HTERT RPE-1 (cell line): ENCODE data around the gene JARID2.

Source experiments
- in situ Hi-C: fragments of 300-500 bp; cut with MboI; formaldehyde crosslinking; loops from 4 replicates; pipeline ENCODE4 v1.14.3; 2020; ENCODE audit warnings: low sequenced_read_pairs

Gene JARID2

DNA sequence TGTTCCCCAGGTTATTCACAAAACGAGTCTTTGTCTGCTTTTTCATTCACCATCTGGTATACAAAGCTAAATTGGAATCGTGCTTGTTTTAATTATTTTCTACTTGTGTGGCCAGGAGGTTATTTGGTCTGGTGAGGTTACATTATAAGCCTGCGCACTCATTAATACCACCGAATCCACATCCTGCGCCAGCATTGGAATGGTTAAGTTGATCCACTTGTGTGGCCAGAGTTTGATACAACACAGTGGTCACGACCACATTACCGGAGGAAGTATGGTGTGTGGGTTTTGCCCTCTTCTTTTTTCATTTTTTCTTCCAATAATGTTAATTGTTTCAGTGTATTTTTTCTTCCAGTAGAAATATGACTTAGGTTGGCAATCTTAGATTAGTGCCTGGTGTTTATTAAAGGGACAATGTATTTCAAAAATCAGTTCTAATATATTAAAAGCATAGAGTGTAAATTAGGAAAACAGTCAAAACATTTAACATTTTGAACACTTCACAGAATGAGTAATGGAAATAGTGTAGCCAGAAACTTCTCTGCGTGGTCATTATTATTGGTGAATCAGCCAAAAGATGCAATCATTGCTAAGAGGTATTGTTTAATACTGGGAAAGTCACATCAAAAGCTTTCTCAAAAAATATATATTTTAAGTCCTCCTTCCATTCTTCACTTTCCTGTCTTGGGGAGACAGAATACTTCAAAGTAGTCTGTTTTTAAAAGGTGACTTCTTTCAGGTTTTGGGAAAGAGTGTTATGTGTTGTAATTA is 84.5 kb downstream of the JARID2 start:
- in situ Hi-C loops: no loop called here

DNA sequence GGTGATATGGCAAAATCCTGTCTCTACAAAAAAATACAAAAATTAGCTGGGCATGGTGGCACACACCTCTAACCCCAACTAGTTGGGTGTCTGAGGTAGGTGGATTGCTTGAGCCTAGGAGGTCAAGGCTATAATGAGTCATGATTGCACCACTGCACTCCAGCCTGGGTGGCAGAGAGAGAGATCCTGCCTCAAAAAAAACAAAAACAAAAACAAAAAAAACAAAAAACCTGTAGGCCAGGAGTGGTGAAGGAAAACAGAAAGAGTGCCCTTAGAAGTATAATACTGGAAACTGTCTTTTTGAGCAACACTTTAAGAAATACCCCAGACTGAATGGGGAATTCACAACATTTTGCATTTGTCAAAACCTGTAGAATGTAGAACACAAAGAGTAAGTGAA is 85.3 kb downstream of the JARID2 start:
- in situ Hi-C loops: no loop called here

DNA sequence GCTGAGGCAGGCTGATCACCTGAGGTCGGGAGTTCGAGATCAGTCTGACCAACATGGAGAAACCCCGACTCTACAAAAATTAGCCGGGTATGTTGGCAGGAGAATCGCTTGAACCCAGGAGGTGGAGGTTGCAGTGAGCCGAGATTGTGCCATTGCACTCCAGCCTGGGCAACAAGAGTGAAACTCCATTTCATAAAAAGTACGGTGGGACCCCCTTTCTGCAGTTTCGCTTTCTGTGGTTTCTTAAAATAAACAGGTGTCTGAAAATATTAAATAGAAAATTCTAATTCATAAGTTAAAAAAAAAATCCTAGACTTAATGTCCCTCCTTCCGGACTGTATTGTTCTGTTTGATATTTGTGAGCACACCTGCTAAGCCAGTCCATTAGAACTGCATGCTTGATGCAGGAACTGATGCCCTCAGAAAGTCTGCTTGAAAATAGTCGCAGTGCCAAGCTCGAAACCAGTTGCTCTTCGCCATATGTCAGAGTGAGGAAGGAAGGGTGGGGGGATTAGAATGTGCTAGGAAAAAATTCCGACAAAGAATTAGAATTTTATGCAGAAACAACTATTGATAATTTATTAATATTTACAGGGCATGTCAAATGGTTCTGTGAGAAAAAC is 85.9 kb downstream of the JARID2 start:
- in situ Hi-C loops: no loop called here

DNA sequence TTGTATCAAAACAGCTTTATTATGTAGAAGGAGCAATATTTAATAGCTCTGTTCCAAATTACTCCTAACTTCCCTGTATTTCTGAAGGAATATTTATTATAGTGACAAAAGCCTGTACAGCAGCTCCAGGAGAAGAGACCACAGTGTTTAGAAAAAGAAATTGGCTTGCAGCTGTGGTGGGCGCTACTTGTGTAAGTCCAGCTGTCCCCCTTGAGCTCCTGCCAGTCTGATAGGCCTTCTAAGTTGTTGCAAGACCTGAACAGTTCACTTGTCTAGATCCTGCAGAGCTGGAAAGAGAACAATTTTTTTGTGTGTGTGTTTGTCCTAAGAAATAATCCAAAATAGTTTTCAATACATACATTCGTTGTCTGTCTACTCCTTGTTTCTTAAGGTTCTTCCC is 86.6 kb downstream of the JARID2 start:
- in situ Hi-C loops: no loop called here

DNA sequence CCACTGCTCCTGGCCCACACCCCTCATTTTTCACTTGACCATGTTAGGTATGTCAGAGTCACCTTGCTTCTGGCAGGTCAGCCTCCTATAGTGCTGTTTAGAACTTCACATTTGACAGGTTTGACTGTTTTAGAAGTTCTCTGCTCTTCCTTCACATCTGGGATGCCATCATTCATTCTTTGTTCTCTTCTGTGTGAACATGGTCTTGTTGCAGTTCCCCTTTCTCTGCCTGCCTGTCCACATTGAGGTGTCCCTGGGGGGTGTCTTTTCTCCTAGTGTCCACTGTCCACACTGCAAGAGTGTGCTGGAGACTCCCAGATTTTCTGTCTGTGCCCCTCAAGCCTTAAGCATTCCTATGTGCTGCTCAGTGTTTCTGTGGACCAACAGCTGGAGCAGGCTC is 89.5 kb downstream of the JARID2 start:
- in situ Hi-C loops: no loop called here

DNA sequence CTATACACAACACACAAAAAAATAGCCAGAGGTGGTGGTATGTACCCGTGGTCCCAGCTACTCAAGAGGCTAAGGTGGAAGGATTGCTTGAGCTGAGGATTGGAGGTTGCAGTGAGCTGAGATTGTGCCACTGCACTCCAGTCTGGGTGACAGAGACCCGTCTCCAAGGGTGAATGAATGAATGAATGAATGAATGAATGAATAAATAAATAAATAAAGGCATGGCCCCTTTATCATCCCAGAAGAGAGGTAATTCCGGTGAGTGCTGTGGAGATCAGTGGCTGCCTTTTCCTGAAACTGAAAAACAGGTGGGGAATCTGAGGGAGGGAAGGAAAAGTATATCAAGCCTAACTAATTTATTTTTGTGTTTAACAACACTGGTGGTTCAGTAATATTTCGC is 90.0 kb downstream of the JARID2 start:
- in situ Hi-C loops: no loop called here

DNA sequence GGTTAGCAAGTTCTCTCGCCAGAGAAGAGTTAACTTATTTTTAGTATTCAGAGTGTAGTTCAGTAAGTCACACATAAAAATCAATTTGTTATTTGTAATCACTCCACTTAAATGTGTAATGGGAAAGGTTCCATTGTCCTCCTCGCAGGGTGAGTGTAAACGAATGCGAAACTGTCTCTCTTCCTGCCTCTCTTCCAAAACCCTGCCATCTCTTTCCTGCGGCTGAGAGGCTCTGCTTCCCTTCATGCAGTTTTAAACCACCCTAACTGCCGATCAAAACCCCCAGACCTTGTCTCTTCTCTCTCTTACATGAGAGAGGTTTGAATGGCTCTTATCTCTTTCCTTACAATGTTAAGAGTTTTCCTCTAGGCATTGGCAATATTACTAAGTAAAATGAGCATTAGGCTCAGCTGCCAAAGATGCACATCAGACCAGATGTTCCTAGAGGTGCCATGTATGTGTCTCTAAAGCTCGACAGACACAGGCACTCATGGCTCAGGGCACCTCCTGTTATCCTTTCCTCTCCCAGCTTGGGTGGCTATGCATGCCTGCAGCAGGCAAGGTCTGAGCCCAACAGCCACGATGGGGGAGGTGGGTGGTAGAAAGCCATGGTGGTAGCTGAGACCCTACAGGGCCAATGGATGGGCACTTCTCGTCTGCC is 91.2 kb downstream of the JARID2 start:
- in situ Hi-C loops: no loop called here

DNA sequence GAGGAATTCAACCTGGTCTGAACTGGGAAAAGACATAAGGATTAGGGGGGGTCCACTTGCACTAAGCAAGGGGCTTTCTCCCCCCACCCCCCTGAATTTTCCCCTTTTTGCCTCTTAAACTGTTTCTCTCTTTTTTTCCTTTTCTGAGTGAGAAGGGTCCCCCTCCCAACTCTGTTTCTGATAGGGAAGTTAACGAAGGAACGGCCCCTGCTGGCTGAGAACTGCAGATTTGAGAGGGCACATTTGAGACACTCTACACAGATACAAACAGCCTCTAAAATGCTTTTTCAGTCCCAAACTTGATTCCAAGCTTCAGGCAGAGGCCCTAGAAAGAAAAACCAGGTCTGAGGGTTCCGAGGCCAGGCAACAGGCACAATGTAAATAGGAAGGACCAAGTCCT is 91.7 kb downstream of the JARID2 start:
- in situ Hi-C loops: no loop called here

DNA sequence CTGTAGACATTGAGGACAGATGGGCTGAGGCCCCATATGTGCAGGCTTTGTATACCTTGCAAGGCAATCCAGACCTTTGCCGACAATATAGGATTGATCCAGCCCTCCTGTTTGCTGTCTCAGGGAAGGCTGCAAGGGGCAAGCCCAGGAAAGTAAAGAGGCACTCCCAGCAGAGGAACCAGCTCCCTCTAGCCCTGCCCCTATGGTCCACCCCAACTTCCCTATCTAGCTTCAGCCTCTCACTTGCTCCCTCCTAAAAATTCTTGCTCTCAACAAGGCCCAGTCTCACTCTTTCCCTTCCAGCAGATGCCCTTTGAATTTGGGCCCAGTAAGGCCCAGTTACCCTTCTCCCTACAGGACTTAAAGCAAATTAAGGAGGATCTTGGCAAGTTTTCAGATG is 92.6 kb downstream of the JARID2 start:
- in situ Hi-C loops: no loop called here

DNA sequence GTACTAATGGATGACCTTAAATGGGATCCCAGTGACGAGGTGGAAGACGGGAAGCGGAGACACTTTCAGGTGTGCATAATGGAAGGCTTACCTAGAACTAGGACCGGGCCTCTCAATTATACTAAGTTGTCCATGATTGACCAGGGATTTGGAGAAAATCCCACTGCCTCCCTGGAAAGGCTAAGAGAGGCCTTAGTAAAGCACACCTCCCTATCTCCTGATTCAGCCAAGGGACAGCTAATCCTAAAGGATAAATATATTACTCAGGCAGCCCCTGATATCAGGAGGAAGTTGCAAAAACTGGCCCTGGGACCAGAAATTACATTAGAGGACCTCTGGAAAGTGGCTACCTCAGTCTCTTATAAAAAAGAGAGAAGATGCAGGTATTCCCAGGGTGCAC is 93.2 kb downstream of the JARID2 start:
- in situ Hi-C loops: no loop called here

DNA sequence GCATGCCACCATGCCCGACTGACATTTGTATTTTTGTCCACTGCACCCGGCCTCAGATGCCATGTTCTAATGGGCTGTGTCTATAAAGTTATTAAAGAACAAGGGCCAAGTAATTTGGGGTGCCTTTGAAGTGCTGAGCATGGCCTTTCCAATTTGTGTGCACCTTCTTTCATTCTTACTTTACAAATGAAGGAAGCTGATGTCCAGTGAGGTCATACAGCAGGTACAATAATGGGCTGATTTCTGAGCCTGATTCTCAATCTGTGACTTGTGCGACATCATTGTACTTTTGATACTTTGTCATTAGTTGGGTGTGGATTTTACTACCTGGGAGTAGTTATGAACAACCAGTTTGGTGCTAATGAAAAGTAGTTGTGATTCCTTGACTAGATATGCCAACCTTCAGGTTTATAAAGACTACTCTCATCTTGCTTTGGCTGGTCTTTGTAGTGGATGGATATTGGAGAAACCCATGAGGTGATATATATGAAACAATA is 94.3 kb downstream of the JARID2 start:
- in situ Hi-C loops: no loop called here

DNA sequence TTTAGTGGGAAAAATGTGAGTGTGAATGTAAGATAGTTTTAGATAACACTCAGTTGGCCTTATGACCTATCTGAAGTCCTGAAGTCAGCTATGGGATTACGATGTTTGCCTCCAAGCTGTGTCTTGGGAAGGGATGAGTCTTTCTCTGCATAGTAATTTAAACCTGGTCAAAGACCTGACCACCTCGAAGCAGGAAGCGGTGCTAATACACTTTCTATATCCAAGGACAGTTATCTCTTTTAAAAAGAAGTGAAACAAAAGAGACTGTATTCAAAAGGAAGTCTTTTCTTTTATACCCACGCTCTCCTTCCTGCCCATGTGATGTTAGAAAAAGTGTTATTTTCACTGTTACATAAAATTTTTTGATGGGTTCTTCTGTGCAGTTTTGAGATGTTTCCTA is 94.9 kb downstream of the JARID2 start:
- in situ Hi-C loops: no loop called here

DNA sequence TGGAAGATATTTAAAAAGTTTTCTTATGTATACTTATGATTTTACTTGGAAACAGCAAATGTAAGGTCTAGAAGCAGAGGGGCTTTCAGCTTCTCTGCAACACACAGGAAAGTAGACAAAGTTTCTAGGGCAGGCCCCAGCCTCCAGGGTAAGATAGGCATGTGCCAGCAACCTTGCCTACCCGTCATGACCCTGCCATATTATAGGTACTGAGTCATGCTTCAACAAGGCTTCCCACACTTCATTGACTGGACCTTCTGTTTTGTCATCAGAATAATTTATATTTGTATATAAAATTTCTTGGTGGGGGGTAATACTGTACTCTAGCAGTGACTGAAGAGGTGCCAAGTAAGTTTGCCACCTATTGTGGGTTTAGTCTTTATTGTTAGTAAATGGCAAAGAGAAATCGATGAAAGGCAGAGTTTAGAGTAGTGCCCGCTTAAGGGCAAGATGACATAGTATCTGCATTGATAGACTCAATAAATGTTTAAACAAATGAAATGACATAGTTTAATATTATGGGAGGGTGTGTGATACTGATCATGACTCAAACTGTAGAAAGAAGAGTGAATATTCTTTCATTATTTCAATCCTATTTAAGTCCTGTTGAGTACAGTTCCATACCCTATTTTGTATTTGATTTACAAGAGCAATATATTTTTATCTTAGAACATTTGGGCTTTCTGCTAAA is 95.6 kb downstream of the JARID2 start:
- in situ Hi-C loops: no loop called here

DNA sequence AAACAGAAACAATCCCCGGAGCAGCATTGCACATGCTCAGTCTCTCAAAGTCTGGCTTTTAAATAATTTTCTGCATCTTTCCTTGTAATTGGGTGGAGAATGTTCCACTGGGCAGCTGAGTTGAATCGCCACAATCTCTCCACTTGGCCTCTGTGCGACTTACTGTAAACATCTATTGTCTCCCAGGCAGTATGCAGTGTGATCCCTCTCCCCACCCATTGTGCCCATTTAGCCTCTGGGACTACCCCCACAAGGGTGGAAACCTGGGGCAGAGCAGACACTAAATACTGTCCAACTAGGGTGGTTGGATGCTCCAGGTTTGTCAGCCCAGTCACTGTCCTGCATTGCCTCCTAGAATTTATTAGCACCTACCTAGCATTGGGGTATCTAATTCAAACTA is 96.2 kb downstream of the JARID2 start:
- in situ Hi-C loops: no loop called here

DNA sequence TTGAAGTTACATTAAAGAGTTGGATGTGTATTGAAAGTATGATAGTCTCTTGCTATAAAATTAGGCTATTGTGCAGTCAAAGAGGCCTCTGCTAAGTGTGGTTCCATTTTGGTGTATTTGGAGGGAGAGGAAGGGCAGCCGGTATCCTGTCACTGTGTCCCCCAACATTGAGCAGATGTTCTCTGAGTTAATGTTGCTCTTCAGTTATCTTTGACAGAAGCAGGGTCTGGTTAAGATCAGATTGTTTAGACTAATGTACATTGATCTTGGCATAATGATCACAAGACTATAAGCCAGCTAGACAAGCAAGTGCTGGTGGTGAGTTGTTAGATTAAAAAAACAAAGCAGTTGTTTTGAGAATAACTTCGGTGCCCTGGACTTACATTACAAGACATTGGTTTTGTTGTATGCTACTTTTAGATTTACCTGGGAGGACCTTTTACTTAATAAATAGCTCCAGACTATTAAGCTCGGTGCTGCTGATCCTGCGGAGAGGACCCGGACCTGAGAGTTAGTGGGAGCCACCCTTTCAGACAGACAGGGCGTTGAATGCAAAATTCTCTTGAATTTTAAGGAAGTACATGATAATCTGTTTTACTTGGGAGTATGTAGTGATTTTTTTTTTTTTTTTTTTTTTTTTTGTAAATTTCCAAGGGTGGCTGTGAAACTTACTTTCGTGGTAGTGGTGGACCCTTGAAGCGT is 97.8 kb downstream of the JARID2 start:
- in situ Hi-C loops: no loop called here

DNA sequence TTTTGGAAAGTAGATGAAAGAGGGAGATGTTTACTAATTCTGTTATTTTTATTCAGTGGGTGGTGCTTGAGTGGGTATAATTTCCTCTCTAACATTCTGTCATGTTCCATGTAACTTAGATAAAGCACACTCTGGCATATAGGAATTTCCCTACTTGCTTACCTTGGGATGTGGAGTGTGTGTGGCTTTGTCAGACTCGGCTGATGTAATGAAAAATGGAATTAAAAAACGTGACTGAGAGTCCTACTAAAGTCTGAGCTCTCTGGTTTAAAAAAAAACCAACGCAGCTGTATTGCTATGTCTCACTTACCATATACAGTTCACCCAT is 98.3 kb downstream of the JARID2 start:
- in situ Hi-C loops: no loop called here

DNA sequence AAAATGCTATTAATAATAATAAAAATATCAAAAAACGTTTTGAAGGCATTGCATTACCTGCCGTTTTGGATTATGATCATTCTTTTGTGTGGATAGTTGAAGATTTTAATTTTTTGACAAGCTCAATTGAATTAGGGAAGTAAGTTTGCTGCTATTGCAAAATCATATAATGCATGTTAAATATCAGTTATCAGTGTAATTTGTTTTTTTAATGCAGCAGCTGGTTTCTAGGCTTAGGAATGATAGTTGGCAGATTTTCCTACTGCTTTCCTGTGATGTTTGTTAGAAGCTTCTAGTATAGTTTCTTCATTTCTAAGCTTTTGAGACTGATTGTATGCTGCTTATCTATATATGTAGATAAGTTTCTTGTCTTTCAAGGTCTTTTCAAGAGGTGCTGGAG is 99.0 kb downstream of the JARID2 start:
- in situ Hi-C loops: no loop called here

DNA sequence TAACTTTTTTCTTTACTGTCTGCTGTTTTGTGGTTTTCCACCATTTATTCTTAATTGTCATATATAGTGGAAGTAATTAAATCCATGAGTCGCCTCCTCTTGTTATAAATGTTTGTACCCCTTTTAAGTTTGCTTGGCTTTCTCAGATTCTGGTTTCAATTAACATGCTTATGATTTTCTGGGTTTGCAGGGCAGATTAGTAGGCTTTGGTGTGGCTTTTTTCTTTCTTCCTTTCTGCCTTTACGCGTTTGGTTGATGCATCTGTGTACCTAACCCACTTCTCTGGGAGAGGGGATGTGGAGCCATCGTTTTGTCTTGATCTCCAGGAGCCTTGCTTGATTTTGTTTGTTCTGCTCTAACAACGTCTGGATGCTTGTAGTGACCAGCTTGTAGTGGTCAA is 100.4 kb downstream of the JARID2 start:
- in situ Hi-C loops: no loop called here

DNA sequence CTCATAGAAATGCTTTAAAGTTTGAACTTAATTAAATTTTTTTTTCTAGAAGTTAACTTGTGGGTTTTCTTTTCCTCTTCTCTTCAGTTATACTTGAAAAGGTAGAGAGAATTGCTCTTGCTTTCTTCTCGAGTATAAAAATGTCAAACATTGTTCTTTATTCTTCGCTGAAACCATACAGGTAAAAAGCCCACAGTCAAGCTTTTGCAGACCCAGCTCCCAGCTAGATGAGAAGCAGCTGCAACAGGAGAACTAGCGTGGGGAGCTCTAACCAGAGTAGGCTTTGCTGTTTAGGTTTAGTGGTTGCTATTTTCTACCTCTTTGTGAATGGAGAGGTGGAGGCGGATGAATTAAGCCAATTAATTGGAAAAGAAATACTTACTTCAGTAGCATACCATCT is 102.7 kb downstream of the JARID2 start:
- in situ Hi-C loops: no loop called here

DNA sequence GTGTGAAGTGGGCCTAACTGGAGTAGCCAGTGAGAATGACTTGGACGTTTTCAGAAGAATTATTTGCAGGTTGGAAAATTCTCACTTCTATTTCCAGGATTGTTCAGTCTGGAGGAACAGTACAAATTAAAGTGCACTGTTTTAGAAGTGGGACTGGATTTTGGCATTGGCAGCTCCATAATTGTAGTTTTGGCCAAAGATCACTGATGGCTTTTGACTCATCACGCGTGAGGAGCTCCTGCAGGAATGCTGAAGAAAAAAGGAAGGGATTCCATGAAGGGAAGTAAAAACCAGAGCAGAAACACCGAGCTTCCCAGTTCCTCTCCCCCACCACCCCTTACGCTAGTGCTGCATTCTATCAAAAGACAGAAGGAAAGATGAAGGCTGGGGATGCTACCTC is 103.5 kb downstream of the JARID2 start:
- in situ Hi-C loops: no loop called here
